HG02943 (cell line): ENCODE data around the gene IL9R.
"Not testable (repeated sequence)": the region's sequence is repeated elsewhere in the genome, so short reads cannot be mapped to it uniquely, and the experiment has no call there.

Experiments
- ATAC-seq: cut with Tn5 transposase; IDR thresholded peaks from one replicate; pipeline ENCODE4 v1.9.1; 2021; ENCODE audit warnings: mild to moderate bottlenecking, low read depth, moderate library complexity; ENCODE audit not compliant: unreplicated experiment

IL9R gene

DNA sequence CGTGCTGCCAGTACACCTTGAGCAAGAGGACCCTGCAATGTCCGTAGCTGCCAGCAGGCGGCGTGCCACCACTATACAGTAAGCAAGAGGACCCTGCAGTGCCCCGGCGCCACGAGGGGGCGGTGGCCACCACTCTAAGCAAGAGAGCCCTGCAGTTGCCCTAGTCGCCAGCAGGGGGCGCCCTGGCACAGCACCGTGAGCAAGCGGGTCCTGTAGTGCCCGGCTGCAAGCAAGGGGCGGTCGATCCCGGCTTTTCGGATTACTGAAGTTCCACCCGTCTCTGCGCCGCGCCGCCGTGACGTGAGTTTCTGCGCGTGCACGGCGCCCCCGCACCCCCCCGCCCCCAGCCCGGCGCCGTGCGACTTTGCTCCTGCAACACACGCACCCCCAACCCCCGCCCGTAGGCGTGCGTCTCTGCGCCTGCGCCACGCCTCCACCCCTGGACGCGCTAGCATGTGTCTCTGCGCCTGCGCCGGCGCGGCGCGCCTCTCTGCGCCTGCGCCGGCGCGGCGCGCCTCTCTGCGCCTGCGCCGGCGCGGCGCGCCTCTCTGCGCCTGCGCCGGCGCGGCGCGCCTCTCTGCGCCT, 31.2 kb downstream of the IL9R start:
- not testable (repeated sequence) for ATAC-seq

DNA sequence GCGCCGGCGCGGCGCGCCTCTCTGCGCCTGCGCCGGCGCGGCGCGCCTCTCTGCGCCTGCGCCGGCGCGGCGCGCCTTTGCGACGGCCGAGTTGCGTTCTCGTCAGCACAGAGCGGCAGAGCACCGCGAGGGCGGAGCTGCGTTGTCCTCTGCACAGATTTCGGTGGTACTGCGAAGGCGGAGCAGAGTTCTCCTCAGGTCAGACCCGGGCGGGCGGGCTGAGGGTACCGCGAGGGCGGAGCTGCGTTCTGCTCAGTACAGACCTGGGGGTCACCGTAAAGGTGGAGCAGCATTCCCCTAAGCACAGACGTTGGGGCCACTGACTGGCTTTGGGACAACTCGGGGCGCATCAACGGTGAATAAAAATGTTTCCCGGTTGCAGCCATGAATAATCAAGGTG, 31.8 kb downstream of the IL9R start:
- ATAC-seq: not testable (repeated sequence)

DNA sequence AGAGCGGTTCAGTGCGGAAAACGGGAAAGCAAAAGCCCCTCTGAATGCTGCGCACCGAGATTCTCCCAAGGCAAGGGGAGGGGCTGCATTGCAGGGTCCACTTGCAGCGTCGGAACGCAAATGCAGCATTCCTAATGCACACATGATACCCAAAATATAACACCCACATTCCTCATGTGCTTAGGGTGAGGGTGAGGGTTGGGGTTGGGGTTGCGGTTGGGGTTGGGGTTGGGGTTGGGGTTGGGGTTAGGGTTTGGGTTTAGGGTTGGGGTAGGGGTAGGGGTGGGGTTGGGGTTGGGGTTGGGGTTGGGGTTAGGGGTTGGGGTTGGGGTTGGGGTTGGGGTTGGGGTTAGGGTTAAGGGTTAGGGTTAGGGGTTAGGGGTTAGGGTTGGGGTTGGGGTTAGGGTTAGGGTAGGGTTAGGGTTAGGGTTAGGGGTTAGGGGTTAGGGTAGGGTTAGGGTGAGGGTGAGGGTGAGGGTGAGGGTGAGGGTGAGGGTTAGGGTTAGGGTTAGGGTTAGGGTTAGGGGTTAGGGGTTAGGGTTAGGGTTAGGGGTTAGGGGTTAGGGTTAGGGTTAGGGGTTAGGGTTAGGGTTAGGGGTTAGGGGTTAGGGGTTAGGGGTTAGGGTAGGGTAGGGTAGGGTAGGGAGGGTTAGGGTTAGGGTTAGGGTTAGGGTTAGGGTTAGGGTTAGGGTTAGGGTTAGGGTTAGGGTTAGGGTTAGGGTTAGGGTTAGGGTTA, 32.4 kb downstream of the IL9R start:
- ATAC-seq: not testable (repeated sequence)

DNA sequence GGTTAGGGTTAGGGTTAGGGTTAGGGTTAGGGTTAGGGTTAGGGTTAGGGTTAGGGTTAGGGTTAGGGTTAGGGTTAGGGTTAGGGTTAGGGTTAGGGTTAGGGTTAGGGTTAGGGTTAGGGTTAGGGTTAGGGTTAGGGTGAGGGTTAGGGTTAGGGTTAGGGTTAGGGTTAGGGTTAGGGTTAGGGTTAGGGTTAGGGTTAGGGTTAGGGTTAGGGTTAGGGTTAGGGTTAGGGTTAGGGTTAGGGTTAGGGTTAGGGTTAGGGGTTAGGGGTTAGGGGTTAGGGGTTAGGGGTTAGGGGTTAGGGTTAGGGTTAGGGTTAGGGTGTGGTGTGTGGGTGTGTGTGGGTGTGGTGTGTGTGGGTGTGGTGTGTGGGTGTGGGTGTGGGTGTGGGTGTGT, 33.0 kb downstream of the IL9R start:
- not testable (repeated sequence) for ATAC-seq
